DLD1 (cell line): ENCODE measurements around the gene MRC1.

Source experiments
- in situ Hi-C: cut with HindIII; loops from 2 replicates; pipeline ENCODE4 v1.10.0; 2017; ENCODE audit warnings: low sequenced_read_pairs

The MRC1 gene

DNA sequence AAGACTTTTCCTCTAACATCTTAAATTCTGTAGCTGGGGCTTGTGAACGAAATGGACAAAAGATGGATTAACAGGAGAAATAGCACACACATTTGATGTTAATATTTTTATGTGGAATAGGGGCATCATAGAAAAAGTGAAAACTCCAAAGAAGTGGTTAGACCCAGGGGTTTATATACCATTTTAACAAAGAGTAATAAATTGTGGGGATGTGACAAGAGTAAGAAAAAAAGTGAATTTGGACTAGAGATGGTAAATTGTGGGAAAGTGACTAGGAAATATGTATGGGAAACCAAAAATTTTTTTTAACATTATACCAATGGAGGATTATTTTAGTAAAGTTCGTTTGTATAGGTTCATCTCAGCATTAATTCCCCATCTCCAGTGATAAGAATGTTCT, 150.7 kb downstream of the MRC1 start:
- in situ Hi-C loops: no loop called here
